Esophagus squamous epithelium (tissue), 4 donors: ENCODE measurements around the gene PRR5L.

Experiments used
- CTCF ChIP-seq, 6 experiments: fragments of 450-650 bp in 4 of 6; fragments of 200-600 bp in 2 of 6; sonication (generic) in 2 of 6; IDR thresholded peaks; one replicate each; pipeline ENCODE4 v1.5.1; 2016 to 2019; ENCODE audit warnings: antibody characterized with exemption in 6 of 6, mild to moderate bottlenecking in 4 of 6, moderate library complexity in 4 of 6
- POLR2A ChIP-seq, 4 donors: fragments of 450-650 bp; IDR thresholded peaks; one replicate each; pipeline ENCODE4 v1.6.1; 2017; ENCODE audit warnings: antibody characterized with exemption in 4 of 4, mild to moderate bottlenecking in 4 of 4, moderate library complexity in 3 of 4

GRCh38 chr11:36365907-36366306 is 69.8 kb downstream of the PRR5L start:
- TF ChIP-seq CTCF (IDR thresholded peaks at IDR 0.05) (no peak), POLR2A (IDR thresholded peaks at IDR 0.05) (no peak)
